GM12874 (cell line): ENCODE data around the gene PDCL2.

ENCODE experiments used
- CTCF ChIP-seq: IDR thresholded peaks from 2 replicates; pipeline ENCODE4 v1.5.1; 2011; ENCODE audit warnings: low read depth, mild to moderate bottlenecking, control low read depth, low read length, moderate library complexity; ENCODE audit not compliant: insufficient read depth

PDCL2 gene

DNA sequence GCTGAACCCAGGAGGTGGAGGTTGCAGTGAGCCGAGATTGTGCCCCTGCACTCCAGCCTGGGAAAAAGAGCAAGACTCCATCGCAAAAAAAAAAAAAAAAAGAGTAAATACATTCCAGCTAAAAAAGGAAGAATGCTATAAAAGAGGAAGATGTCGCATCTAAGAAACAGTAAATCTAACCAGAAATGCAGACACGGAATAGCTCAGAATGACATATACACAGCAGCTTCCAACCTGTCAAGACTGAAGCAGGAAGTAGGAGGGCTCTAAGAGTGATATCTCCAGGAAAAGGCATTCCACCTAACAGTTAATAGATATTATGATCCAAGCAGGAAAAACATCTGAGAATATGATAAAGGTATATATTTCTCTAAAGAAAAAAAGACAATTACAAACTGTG, 61.4 kb downstream of the PDCL2 start:
- TF ChIP-seq CTCF: no peak

- TF ChIP-seq CTCF: no peak
These were observed 61.9 kb downstream of the PDCL2 start for GRCh38 chr4:55530167-55530566.

- TF ChIP-seq CTCF: no peak
These were observed 63.6 kb downstream of the PDCL2 start for GRCh38 chr4:55528491-55528890.

DNA sequence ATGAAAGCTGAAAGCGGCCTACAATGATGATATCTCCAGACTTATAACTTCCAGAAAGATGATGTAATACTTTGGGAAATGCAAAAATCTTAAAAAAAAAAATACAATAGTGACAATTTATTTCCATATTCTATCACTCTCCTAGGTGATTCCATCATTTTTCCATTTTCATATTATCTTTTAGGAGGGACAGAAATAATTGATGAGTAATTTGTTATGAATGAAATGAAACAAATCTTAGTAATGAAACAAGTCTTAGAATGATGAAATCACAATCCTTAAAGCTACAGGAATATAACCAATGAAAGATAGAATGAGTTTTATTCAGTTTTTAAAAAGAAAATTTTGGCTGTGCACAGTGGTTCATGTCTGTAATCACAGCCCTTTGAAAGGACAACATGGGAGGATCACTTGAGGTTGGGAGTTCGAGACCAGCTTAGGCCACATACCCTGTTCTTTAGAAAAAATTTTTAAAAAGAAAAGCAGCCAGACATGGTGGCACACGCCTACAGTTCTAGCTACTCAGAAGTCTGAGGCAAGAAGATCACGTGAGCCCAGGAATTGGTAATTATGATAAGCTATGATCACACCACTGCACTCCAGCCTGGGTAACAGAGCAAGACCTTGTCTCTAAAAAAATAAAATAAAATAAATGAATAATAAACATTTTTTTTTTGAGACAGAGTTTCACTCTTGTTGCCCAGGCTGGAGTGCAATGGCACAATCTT, 67.0 kb downstream of the PDCL2 start:
- TF ChIP-seq CTCF: no peak

DNA sequence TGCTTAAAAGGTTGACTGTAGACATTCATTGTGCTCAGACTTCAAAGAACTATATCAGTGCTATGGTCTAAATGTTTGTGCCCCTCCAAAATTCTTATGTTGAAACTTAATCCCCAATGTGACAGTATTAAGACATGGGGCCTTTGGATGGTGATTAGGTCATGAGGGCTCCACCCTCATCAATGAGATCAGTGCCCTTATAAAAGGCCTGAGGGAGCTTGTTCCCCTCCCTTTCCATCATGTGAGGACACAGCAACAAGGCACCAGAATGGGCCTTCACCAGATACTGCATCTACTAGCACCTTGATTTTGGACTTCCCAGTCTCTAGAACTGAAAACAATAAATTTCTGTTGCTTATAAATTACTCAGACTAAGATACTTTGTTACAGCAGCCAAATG, 73.6 kb downstream of the PDCL2 start:
- no peak for TF ChIP-seq CTCF

DNA sequence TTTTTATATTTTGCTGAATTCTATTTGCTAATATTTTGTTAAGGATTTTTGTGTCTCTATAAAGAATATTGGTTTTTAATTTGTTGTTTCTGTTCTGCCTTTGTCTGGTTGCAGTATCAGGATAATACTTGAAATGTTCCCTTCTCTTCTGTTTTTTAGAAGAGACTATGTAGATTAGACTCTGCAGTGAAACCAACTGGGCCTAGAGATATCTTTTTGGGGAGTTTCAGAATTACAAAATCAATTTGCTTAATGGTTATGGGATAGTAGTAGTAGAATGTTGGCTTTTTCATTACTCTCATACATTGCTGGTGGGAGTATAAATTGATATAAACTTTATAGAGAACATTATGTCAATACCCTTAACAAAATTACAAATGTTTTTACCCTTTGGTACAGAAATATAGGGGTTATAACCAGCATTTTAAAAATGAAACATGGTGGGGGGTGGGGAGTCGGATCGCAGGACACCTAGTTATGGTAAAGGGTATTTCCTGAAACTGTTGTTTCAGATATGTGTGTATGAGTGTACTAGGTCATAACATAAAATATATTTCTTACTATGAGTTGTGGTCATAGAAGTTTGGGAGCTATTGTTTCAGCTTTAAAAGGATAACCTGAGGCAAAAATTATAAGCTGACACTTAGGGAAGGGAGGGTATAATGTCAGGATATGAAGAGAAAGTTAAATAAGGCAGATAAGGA, 74.4 kb downstream of the PDCL2 start:
- no peak for TF ChIP-seq CTCF

DNA sequence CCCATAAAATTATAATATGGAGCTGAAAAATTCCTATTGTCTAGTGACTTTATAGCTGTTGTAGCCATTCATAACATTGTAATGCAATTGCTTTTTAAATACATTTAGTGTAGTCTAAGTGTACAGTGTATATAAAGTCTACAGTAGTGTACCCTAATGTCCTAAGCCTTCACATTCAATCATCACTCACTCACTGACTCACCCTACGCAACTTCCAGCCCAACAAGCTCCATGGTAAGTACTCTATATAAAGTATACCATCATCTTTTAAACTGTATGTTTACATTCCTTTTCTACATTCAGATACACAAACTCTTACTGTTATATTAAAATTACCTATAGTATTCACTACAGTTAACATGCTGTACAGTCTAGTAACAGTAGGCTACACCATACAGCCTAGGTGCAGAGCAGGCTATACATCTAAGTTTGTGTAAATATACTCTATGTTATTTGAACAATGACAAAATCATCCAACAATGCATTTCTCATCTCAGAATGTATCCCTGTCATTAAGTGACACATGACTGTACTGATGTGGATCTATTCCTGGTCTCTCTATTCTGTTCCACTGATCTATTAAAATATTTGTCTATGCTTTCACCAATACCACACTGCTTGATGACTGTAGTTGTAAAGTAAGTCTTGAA, 79.0 kb downstream of the PDCL2 start:
- no peak for TF ChIP-seq CTCF
